HG03108 (cell line): Measurements from ENCODE around the gene VAX1.
"Not testable (repeated sequence)": the region's sequence is repeated elsewhere in the genome, so short reads cannot be mapped to it uniquely, and the experiment has no call there.

Experiments used
- ATAC-seq: cut with Tn5 transposase; IDR thresholded peaks from one replicate; pipeline ENCODE4 v1.9.1; 2021; ENCODE audit warnings: moderate library complexity; ENCODE audit not compliant: unreplicated experiment

Gene VAX1

DNA sequence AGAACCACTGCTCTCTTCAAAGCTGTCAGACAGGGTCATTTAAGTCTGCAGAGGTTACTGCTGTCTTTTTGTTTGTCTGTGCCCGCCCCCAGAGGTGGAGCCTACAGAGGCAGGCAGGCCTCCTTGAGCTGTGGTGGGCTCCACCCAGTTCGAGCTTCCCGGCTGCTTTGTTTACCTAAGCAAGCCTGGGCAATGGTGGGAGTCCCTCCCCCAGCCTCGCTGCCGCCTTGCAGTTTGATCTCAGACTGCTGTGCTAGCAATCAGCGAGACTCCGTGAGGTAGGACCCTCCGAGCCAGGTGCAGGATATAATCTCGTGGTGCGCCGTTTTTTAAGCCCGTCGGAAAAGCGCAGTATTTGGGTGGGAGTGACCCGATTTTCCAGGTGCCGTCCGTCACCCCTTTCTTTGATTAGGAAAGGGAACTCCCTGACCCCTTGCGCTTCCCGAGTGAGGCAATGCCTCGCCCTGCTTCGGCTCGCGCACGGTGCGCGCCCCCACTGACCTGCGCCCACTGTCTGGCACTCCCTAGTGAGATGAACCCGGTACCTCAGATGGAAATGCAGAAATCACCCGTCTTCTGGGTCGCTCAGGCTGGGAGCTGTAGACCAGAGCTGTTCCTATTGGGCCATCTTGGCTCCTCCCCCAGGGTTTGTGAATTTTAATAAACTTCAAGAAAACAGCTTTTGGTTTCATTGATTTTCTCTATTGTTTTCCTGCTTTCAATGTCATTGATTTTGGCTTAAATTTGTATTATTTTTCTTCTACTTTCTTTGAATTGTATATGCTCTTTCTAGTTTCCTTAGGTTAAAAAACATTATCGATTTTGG lies 53.4 kb downstream of the VAX1 start:
- ATAC-seq: not testable (repeated sequence)
